ENCODE results near the gene TRABD2B. TPM values are rescaled to one million over a fixed set of nuclear protein-coding genes. Genes with fewer than 3 reads are reported as not detected.

The TRABD2B gene
- polyA plus RNA-seq, 1 of the 3 experiments (the other 2 are of a cell fraction), result 0.03 TPM

DNA sequence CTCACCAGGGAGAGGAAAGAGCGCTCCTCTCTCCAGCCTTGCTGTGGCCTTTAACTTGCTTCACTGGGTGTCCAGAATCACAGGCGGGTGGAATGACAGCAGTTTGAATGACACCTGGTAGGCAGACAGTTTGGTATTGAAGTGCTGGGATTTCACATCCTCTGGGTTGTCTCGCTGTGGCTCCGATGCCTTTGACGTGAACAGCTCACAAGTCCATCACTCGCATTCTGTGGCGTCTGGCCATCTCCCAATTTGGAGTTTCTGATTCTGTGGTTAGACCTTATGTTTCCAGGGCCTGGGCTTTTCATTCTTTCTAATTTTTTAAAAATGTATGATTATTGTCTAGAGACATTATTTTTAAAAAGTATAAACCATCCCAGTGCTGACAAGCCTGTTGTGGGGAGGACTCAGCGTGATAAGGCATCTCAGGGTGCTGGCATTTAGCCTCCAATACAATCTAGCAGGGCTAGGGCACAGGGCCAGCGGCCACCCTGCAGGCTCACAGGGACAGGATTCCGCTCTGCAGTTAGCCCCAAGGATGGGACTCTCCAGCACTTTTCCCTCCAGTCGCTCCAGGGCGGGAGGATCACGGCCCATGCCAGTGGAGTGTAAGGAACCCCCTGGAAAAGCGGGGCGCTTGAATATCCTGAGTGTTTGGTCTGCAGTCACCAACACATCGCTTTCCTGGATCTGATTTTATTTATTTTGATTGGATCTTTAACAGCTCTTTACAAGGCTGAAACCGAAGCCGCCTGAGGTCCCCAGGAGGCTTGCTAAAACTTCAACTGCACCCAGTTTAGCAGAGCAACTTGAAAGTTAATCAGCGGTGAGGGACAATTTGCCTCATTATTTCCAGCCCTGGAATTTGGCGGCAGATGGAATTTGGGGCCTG is 178.3 kb downstream of the TRABD2B start:
- Histone ChIP-seq H4K20me1 (ENCODE audit: insufficient read depth) (no peaks in the 10 kb centered on the region), H3K9me3 (no peaks in the 10 kb centered on the region), H3K4me3 (ENCODE audit: low read depth in 2 of 2, low read length in 1 of 2) (no peak overlapping the region), H3K36me3 (replicated peaks in 1 of 2; ENCODE audit: control insufficient read depth in 1 of 2, insufficient read depth in 2 of 2, low read length in 1 of 2) (no peaks in the 10 kb centered on the region), H3K27me3 (ENCODE audit: insufficient read depth) (no peaks in the 10 kb centered on the region), H3F3A (replicated peaks; ENCODE audit: insufficient read depth) (no peaks in the 10 kb centered on the region), H3K9me2 (no peaks in the 10 kb centered on the region), H3K9ac (no peak overlapping the region), H2AFZ (ENCODE audit: low read depth) (no peak overlapping the region), H3K4me2 (no peak overlapping the region), H3K79me2 (ENCODE audit: insufficient read depth) (no peaks in the 10 kb centered on the region), H3K27ac (ENCODE audit: low read depth in 2 of 2, low read length in 1 of 2) (no peak overlapping the region), H3K4me1 (ENCODE audit: control insufficient read depth in 1 of 2, insufficient read depth in 2 of 2, low read depth in 1 of 2, low read length in 1 of 2) (peaks cover 0 to 22% of the 10 kb centered on the region in 2 experiments; a peak in 1 of 4 replicates)
- 77% methylated on average over 16 of the region's 20 CpGs for WGBS (ENCODE audit: low lambda C conversion rate)
- no peak for TF ChIP-seq YY1 (IDR thresholded peaks at IDR 0.05; ENCODE audit: low read depth)
- TF ChIP-seq GATA2 (CRISPR knock-in tag; IDR thresholded peaks at IDR 0.05), result peak; percentile 28
- TF ChIP-seq EP300 (IDR thresholded peaks at IDR 0.05; ENCODE audit: borderline replicate concordance in 1 of 2, low read depth in 1 of 2, low read length in 1 of 2), result no peak
- peak; percentile 53 for DNase-seq
- POLR2A ChIA-PET, result no interaction called here
- CTCF ChIA-PET, result interaction anchor here (0.6 kb wide), 1 partner anchor 30 kb away, joined by 3 read pairs; no protein-coding TSS in a partner anchor

DNA sequence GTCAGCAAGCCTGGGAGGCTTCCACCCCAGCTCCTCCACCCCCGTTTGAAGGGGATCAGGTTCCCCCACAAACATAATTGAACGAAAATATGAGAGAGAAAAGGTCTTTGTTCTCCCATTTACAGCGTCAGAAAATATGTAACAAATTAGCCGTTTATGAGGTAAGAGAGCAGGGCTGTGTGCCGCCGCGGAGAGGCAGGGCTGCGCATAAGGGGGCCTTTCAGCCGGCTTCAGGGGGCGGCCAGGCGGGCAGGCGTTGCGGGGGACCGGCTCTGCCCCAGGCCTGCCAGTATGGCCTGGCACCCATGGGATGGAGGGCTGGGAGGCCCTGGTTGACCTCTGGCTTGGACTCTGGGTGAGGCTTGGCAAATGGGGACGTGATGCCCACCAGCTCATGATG is 179.3 kb downstream of the TRABD2B start:
- H4K20me1 ChIP-seq (ENCODE audit: insufficient read depth), result no peaks in the 10 kb centered on the region
- TF ChIP-seq EZH2phosphoT487 (IDR thresholded peaks at IDR 0.05; ENCODE audit: borderline replicate concordance, low read depth) (no peak), NRF1 (IDR thresholded peaks at IDR 0.05; ENCODE audit: low read depth, low read length) (no peak), SMC3 (IDR thresholded peaks at IDR 0.05; ENCODE audit: low read depth, low read length) (no peak), SIN3A (IDR thresholded peaks at IDR 0.05; ENCODE audit: borderline replicate concordance, low read depth, low read length) (no peak), FOXM1 (IDR thresholded peaks at IDR 0.05; ENCODE audit: low read depth) (no peak), ELF1 (IDR thresholded peaks at IDR 0.05) (no peak), RAD21 (IDR thresholded peaks at IDR 0.05; ENCODE audit: low read length) (no peak), GATA2 (CRISPR knock-in tag; IDR thresholded peaks at IDR 0.05) (no peak), POLR2AphosphoS5 (IDR thresholded peaks at IDR 0.05; ENCODE audit: low read depth, low read length) (no peak), JUND (IDR thresholded peaks at IDR 0.05) (no peak), RFX5 (IDR thresholded peaks at IDR 0.05; ENCODE audit: low read length) (no peak), MEF2A (IDR thresholded peaks at IDR 0.05; ENCODE audit: borderline replicate concordance, low read depth) (no peak), MXI1 (IDR thresholded peaks at IDR 0.05; ENCODE audit: low read depth, low read length) (no peak)
- TF ChIP-seq, protein P1, sequence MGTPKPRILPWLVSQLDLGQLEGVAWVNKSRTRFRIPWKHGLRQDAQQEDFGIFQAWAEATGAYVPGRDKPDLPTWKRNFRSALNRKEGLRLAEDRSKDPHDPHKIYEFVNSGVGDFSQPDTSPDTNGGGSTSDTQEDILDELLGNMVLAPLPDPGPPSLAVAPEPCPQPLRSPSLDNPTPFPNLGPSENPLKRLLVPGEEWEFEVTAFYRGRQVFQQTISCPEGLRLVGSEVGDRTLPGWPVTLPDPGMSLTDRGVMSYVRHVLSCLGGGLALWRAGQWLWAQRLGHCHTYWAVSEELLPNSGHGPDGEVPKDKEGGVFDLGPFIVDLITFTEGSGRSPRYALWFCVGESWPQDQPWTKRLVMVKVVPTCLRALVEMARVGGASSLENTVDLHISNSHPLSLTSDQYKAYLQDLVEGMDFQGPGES (IDR thresholded peaks at IDR 0.05; ENCODE audit: low read depth, low read length), result no peak
- TF ChIP-seq, protein P2, sequence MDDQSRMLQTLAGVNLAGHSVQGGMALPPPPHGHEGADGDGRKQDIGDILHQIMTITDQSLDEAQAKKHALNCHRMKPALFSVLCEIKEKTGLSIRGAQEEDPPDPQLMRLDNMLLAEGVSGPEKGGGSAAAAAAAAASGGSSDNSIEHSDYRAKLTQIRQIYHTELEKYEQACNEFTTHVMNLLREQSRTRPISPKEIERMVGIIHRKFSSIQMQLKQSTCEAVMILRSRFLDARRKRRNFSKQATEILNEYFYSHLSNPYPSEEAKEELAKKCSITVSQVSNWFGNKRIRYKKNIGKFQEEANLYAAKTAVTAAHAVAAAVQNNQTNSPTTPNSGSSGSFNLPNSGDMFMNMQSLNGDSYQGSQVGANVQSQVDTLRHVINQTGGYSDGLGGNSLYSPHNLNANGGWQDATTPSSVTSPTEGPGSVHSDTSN (IDR thresholded peaks at IDR 0.05), result no peak
- TF ChIP-seq, protein P3, sequence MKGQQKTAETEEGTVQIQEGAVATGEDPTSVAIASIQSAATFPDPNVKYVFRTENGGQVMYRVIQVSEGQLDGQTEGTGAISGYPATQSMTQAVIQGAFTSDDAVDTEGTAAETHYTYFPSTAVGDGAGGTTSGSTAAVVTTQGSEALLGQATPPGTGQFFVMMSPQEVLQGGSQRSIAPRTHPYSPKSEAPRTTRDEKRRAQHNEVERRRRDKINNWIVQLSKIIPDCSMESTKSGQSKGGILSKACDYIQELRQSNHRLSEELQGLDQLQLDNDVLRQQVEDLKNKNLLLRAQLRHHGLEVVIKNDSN (IDR thresholded peaks at IDR 0.05; ENCODE audit: borderline replicate concordance, low read depth), result no peak
- TF ChIP-seq, protein P4, sequence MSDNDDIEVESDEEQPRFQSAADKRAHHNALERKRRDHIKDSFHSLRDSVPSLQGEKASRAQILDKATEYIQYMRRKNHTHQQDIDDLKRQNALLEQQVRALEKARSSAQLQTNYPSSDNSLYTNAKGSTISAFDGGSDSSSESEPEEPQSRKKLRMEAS (IDR thresholded peaks at IDR 0.05; ENCODE audit: low read depth), result no peak
- TF ChIP-seq, protein P5, sequence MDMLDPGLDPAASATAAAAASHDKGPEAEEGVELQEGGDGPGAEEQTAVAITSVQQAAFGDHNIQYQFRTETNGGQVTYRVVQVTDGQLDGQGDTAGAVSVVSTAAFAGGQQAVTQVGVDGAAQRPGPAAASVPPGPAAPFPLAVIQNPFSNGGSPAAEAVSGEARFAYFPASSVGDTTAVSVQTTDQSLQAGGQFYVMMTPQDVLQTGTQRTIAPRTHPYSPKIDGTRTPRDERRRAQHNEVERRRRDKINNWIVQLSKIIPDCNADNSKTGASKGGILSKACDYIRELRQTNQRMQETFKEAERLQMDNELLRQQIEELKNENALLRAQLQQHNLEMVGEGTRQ (IDR thresholded peaks at IDR 0.05; ENCODE audit: borderline replicate concordance, low read depth, low read length), result no peak
- TF ChIP-seq, protein P6, sequence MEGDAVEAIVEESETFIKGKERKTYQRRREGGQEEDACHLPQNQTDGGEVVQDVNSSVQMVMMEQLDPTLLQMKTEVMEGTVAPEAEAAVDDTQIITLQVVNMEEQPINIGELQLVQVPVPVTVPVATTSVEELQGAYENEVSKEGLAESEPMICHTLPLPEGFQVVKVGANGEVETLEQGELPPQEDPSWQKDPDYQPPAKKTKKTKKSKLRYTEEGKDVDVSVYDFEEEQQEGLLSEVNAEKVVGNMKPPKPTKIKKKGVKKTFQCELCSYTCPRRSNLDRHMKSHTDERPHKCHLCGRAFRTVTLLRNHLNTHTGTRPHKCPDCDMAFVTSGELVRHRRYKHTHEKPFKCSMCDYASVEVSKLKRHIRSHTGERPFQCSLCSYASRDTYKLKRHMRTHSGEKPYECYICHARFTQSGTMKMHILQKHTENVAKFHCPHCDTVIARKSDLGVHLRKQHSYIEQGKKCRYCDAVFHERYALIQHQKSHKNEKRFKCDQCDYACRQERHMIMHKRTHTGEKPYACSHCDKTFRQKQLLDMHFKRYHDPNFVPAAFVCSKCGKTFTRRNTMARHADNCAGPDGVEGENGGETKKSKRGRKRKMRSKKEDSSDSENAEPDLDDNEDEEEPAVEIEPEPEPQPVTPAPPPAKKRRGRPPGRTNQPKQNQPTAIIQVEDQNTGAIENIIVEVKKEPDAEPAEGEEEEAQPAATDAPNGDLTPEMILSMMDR (IDR thresholded peaks at IDR 0.05), result no peak

More for the DNA sequence above, 179.3 kb downstream of the TRABD2B start:
- Histone ChIP-seq H3F3A (replicated peaks; ENCODE audit: insufficient read depth) (no peaks in the 10 kb centered on the region), H3K9me3 (no peaks in the 10 kb centered on the region), H3K4me2 (no peak overlapping the region), H3K27me3 (ENCODE audit: insufficient read depth) (no peaks in the 10 kb centered on the region), H3K27ac (ENCODE audit: low read depth in 2 of 2, low read length in 1 of 2) (no peak overlapping the region), H3K9ac (no peak overlapping the region), H3K4me3 (ENCODE audit: low read depth in 2 of 2, low read length in 1 of 2) (no peak overlapping the region), H3K4me1 (ENCODE audit: control insufficient read depth in 1 of 2, insufficient read depth in 2 of 2, low read depth in 1 of 2, low read length in 1 of 2) (peaks cover 0 to 12% of the 10 kb centered on the region in 2 experiments; a peak in 1 of 4 replicates), H3K9me2 (no peaks in the 10 kb centered on the region), H3K79me2 (ENCODE audit: insufficient read depth) (no peaks in the 10 kb centered on the region), H2AFZ (ENCODE audit: low read depth) (no peak overlapping the region), H3K36me3 (replicated peaks in 1 of 2; ENCODE audit: control insufficient read depth in 1 of 2, insufficient read depth in 2 of 2, low read length in 1 of 2) (no peaks in the 10 kb centered on the region)
- ChIA-PET POLR2A (no interaction called here), CTCF (interaction anchor here (0.6 kb wide), 1 partner anchor 10 kb away, joined by 3 read pairs; no protein-coding TSS in a partner anchor)
- WGBS (ENCODE audit: low lambda C conversion rate), result 79% methylated on average over 14 of the region's 15 CpGs
- no peak for DNase-seq

All from SK-N-SH (cell line).